ENCODE data around the gene TIGD3.

- TF ChIP-seq CTCF (IDR thresholded peaks at IDR 0.05; ENCODE audit: extremely low read depth in 1 of 2, insufficient read depth in 1 of 2, low read depth in 1 of 2, low read length in 2 of 2) (no peak), POLR2AphosphoS5 (IDR thresholded peaks at IDR 0.05; ENCODE audit: insufficient read depth, low read depth, low read length) (no peak), JUN (IDR thresholded peaks at IDR 0.05; ENCODE audit: borderline replicate concordance, insufficient read depth, insufficient read length, low read depth) (no peak), POLR2A (IDR thresholded peaks at IDR 0.05; ENCODE audit: low read depth, low read length) (no peak)
Measured at GRCh38 chr11:65341856-65342255, 12.7 kb upstream of the TIGD3 start.

Measured in endothelial cell of umbilical vein (primary cell).